ENCODE measurements around the gene CACNG7. TPM values are rescaled to one million over a fixed set of nuclear protein-coding genes. Genes with fewer than 3 reads are reported as not detected.
A peak's percentile ranks its signal among the peaks of the same experiment; 100 is the strongest.

CACNG7 gene
- total RNA-seq, 1 experiment from 2014 or later = 22.7 TPM

- no peak overlapping the region for H3K18ac ChIP-seq (ENCODE audit: insufficient read length, low read depth, low read length)
- no peak overlapping the region for H4K91ac ChIP-seq (ENCODE audit: insufficient read length, low read depth, low read length)
- DNase-seq = no peak
- H3K4ac ChIP-seq (ENCODE audit: low read depth, low read length) = no peak overlapping the region
- peaks cover 2 to 4% (median 4%) of the 10 kb centered on the region in 3 experiments; a peak in 4 of 7 replicates for H3K36me3 Mint-ChIP-seq (ENCODE audit: insufficient read depth in 1 of 3, low read depth in 3 of 3)
- 0 out of 2 replicates have a peak, but pooled peaks cover 3% of the 10 kb centered on the region for H3K4me1 ChIP-seq (ENCODE audit: insufficient read depth, low read length)
- H3K23ac ChIP-seq (ENCODE audit: insufficient read length, low read depth, low read length) = no peak overlapping the region
- no peaks in the 10 kb centered on the region for H3K9me3 Mint-ChIP-seq
- no peak overlapping the region for H2BK12ac ChIP-seq (ENCODE audit: insufficient read length, low read depth, low read length)
- H3K27ac Mint-ChIP-seq = peak overlapping the region in 1 of 3 experiments; percentile 71; a peak in 1 of 7 replicates
- no peaks in the 10 kb centered on the region for H3K79me2 ChIP-seq (ENCODE audit: insufficient read depth, low read length)
- H3K4me1 Mint-ChIP-seq = peaks cover 30 to 50% of the 10 kb centered on the region in 2 experiments
- H4K20me1 ChIP-seq (ENCODE audit: control insufficient read depth, insufficient read depth, insufficient read length) = no peaks in the 10 kb centered on the region
- H3K14ac ChIP-seq (ENCODE audit: insufficient read depth, low read length) = no peak overlapping the region
- no peak overlapping the region for H3K56ac ChIP-seq (ENCODE audit: insufficient read length, low read depth, low read length)
- H3T11ph ChIP-seq (ENCODE audit: low read length) = no peak overlapping the region
- H3K9me3 ChIP-seq (ENCODE audit: control insufficient read depth, low read depth, low read length) = no peaks in the 10 kb centered on the region
- H2AK5ac ChIP-seq (ENCODE audit: insufficient read length, low read length) = no peak overlapping the region
- no peaks in the 10 kb centered on the region for H3K27me3 ChIP-seq (ENCODE audit: insufficient read depth, low read length)
- H3K4me3 Mint-ChIP-seq = no peak overlapping the region
- H3K27me3 Mint-ChIP-seq (ENCODE audit: low read depth) = peaks cover 6% of the 10 kb centered on the region
- H2BK15ac ChIP-seq (ENCODE audit: low read depth, low read length) = no peak overlapping the region
- H3K27ac ChIP-seq (ENCODE audit: insufficient read length, low read depth, low read length) = no peak overlapping the region
- no peak for TF ChIP-seq CTCF (conservative IDR thresholded peaks at IDR 0.05)
- H4K8ac ChIP-seq (replicated peaks; ENCODE audit: insufficient read length, low read depth, low read length) = no peak overlapping the region
- H3K9ac ChIP-seq (ENCODE audit: extremely low read depth, insufficient read length, low read length) = no peak overlapping the region
- no peak overlapping the region for H2BK20ac ChIP-seq (ENCODE audit: low read depth, low read length, poor library complexity, severe bottlenecking)
- no peak overlapping the region for H2BK120ac ChIP-seq (ENCODE audit: low read depth, low read length, poor library complexity, severe bottlenecking)
- no peak overlapping the region for H4K5ac ChIP-seq (ENCODE audit: insufficient read length, low read depth, low read length)
- no peak overlapping the region for H2AFZ ChIP-seq (ENCODE audit: low read length)
- no peak overlapping the region for H3K4me2 ChIP-seq (ENCODE audit: insufficient read depth, insufficient read length, low read length)
- no CpG with 5 or more reads among the region's 23 CpGs for WGBS (ENCODE audit: extremely low coverage, insufficient read length, low lambda C conversion rate)
- no peak overlapping the region for H2BK5ac ChIP-seq (ENCODE audit: insufficient read length, low read length)
- H3K79me1 ChIP-seq (ENCODE audit: insufficient read depth, low read depth, low read length, poor library complexity, severe bottlenecking) = no peaks in the 10 kb centered on the region
- H3K23me2 ChIP-seq (ENCODE audit: insufficient read length, low read depth, low read length, poor library complexity, severe bottlenecking) = no peaks in the 10 kb centered on the region
Measured at GRCh38 chr19:53892301-53892980, 16.6 kb upstream of the CACNG7 start.
